Activated CD4-positive, alpha-beta T cell treated with anti-CD3 and anti-CD28 coated beads, Interleukin-2, amount 10 ng/mL, durations not matched to agents 24 days and 14 days (primary cell): ENCODE measurements around the gene SH3GL2. TPM values are rescaled to one million over a fixed set of nuclear protein-coding genes. Genes with fewer than 3 reads are reported as not detected.

ENCODE experiments used
- DNase-seq: peaks from one replicate; pipeline ENCODE4 v3.0.0; 2022
- H3K27ac Mint-ChIP-seq: one replicate; pipeline ENCODE4 v1.8.0; 2022; ENCODE audit warnings: mild to moderate bottlenecking, mixed read lengths
- H3K27me3 Mint-ChIP-seq: one replicate; pipeline ENCODE4 v1.8.0; 2022; ENCODE audit warnings: mixed read lengths
- H3K36me3 Mint-ChIP-seq: one replicate; pipeline ENCODE4 v1.8.0; 2022; ENCODE audit warnings: low read depth, mild to moderate bottlenecking, mixed read lengths
- H3K4me1 Mint-ChIP-seq: one replicate; pipeline ENCODE4 v1.8.0; 2021; ENCODE audit warnings: mixed read lengths
- H3K4me3 Mint-ChIP-seq: one replicate; pipeline ENCODE4 v1.8.0; 2022; ENCODE audit warnings: mild to moderate bottlenecking, moderate library complexity, mixed read lengths
- H3K9me3 Mint-ChIP-seq: one replicate; pipeline ENCODE4 v1.8.0; 2021; ENCODE audit warnings: mixed read lengths
- intact Hi-C: fragments of 100-400 bp; cut with micrococcal nuclease; formaldehyde crosslinking; loops from one replicate; pipeline ENCODE4 v1.15.1; 2023
- total RNA-seq: library from RNA; stranded (reverse); gene quantifications from 2 replicates; pipeline ENCODE4 v1.2.3, GENCODE V29; 2022

The SH3GL2 gene
- total RNA-seq, 1 donor from 2014 or later, result not detected

GRCh38 chr9:17588395-17588794 is 9.5 kb downstream of the SH3GL2 start:
- H3K27ac Mint-ChIP-seq, result no peak overlapping the region
- no peaks in the 10 kb centered on the region for H3K36me3 Mint-ChIP-seq
- no peaks in the 10 kb centered on the region for H3K4me1 Mint-ChIP-seq
- H3K9me3 Mint-ChIP-seq, result no peaks in the 10 kb centered on the region
- no peak overlapping the region for H3K4me3 Mint-ChIP-seq
- intact Hi-C loops, result no loop called here
- no peaks in the 10 kb centered on the region for H3K27me3 Mint-ChIP-seq
- DNase-seq, result no peak

GRCh38 chr9:17588941-17589340 is 10.1 kb downstream of the SH3GL2 start:
- Mint-ChIP-seq H3K27me3 (no peaks in the 10 kb centered on the region), H3K27ac (no peak overlapping the region), H3K4me3 (no peak overlapping the region), H3K4me1 (no peaks in the 10 kb centered on the region), H3K36me3 (no peaks in the 10 kb centered on the region), H3K9me3 (no peaks in the 10 kb centered on the region)
- DNase-seq, result no peak
- intact Hi-C loops, result no loop called here

GRCh38 chr9:17589771-17590170 is 10.9 kb downstream of the SH3GL2 start:
- DNase-seq, result no peak
- Mint-ChIP-seq H3K4me1 (no peaks in the 10 kb centered on the region), H3K36me3 (no peaks in the 10 kb centered on the region), H3K9me3 (no peaks in the 10 kb centered on the region), H3K27me3 (no peaks in the 10 kb centered on the region), H3K4me3 (no peak overlapping the region), H3K27ac (no peak overlapping the region)
- intact Hi-C loops, result no loop called here

- H3K4me3 Mint-ChIP-seq, result no peak overlapping the region
- H3K27me3 Mint-ChIP-seq, result no peaks in the 10 kb centered on the region
- no peaks in the 10 kb centered on the region for H3K36me3 Mint-ChIP-seq
Measured at GRCh38 chr9:17594961-17595360, 16.1 kb downstream of the SH3GL2 start.

GRCh38 chr9:17597977-17598376 is 19.1 kb downstream of the SH3GL2 start:
- no peak for DNase-seq
- intact Hi-C loops, result no loop called here
- H3K27ac Mint-ChIP-seq, result no peak overlapping the region
- no peaks in the 10 kb centered on the region for H3K9me3 Mint-ChIP-seq
- H3K4me3 Mint-ChIP-seq, result no peak overlapping the region
- no peaks in the 10 kb centered on the region for H3K27me3 Mint-ChIP-seq
- H3K4me1 Mint-ChIP-seq, result no peaks in the 10 kb centered on the region
- H3K36me3 Mint-ChIP-seq, result no peaks in the 10 kb centered on the region

More at GRCh38 chr9:17594961-17595360, 16.1 kb downstream of the SH3GL2 start:
- no peaks in the 10 kb centered on the region for H3K4me1 Mint-ChIP-seq
- no peak overlapping the region for H3K27ac Mint-ChIP-seq
- intact Hi-C loops, result no loop called here
- no peak for DNase-seq
- H3K9me3 Mint-ChIP-seq, result no peaks in the 10 kb centered on the region

- no peak overlapping the region for H3K27ac Mint-ChIP-seq
- no peaks in the 10 kb centered on the region for H3K4me1 Mint-ChIP-seq
- no peaks in the 10 kb centered on the region for H3K36me3 Mint-ChIP-seq
- DNase-seq, result no peak
- intact Hi-C loops, result no loop called here
- H3K9me3 Mint-ChIP-seq, result no peaks in the 10 kb centered on the region
- no peaks in the 10 kb centered on the region for H3K27me3 Mint-ChIP-seq
- H3K4me3 Mint-ChIP-seq, result no peak overlapping the region
Measured at GRCh38 chr9:17600962-17601593, 22.2 kb downstream of the SH3GL2 start.

- Mint-ChIP-seq H3K9me3 (no peaks in the 10 kb centered on the region), H3K36me3 (no peaks in the 10 kb centered on the region), H3K4me1 (no peaks in the 10 kb centered on the region), H3K4me3 (no peak overlapping the region), H3K27ac (no peak overlapping the region), H3K27me3 (no peaks in the 10 kb centered on the region)
- DNase-seq, result no peak
- intact Hi-C loops, result no loop called here
Measured at GRCh38 chr9:17604556-17604955, 25.7 kb downstream of the SH3GL2 start.

- Mint-ChIP-seq H3K9me3 (no peaks in the 10 kb centered on the region), H3K4me1 (no peaks in the 10 kb centered on the region), H3K4me3 (no peak overlapping the region), H3K27me3 (no peaks in the 10 kb centered on the region), H3K27ac (no peak overlapping the region), H3K36me3 (no peaks in the 10 kb centered on the region)
- DNase-seq, result no peak
- intact Hi-C loops, result no loop called here
Measured at GRCh38 chr9:17609312-17610005, 30.6 kb downstream of the SH3GL2 start.

GRCh38 chr9:17611342-17611741 is 32.5 kb downstream of the SH3GL2 start:
- no peaks in the 10 kb centered on the region for H3K9me3 Mint-ChIP-seq
- no peaks in the 10 kb centered on the region for H3K4me1 Mint-ChIP-seq
- no peak for DNase-seq
- no peaks in the 10 kb centered on the region for H3K36me3 Mint-ChIP-seq
- no peak overlapping the region for H3K4me3 Mint-ChIP-seq
- H3K27ac Mint-ChIP-seq, result no peak overlapping the region
- H3K27me3 Mint-ChIP-seq, result no peaks in the 10 kb centered on the region
- intact Hi-C loops, result no loop called here

GRCh38 chr9:17611917-17612316 is 33.1 kb downstream of the SH3GL2 start:
- Mint-ChIP-seq H3K27ac (no peak overlapping the region), H3K4me1 (no peaks in the 10 kb centered on the region), H3K4me3 (no peak overlapping the region), H3K36me3 (no peaks in the 10 kb centered on the region), H3K27me3 (no peaks in the 10 kb centered on the region), H3K9me3 (no peaks in the 10 kb centered on the region)
- no peak for DNase-seq
- intact Hi-C loops, result no loop called here

GRCh38 chr9:17613758-17614157 is 34.9 kb downstream of the SH3GL2 start:
- Mint-ChIP-seq H3K4me1 (no peaks in the 10 kb centered on the region), H3K27me3 (no peaks in the 10 kb centered on the region), H3K36me3 (no peaks in the 10 kb centered on the region), H3K9me3 (no peaks in the 10 kb centered on the region), H3K4me3 (no peak overlapping the region), H3K27ac (no peak overlapping the region)
- intact Hi-C loops, result no loop called here
- no peak for DNase-seq

GRCh38 chr9:17614250-17614649 is 35.4 kb downstream of the SH3GL2 start:
- no peak for DNase-seq
- intact Hi-C loops, result no loop called here
- Mint-ChIP-seq H3K27ac (no peak overlapping the region), H3K4me1 (no peaks in the 10 kb centered on the region), H3K36me3 (no peaks in the 10 kb centered on the region), H3K4me3 (no peak overlapping the region), H3K9me3 (no peaks in the 10 kb centered on the region), H3K27me3 (no peaks in the 10 kb centered on the region)

- H3K9me3 Mint-ChIP-seq, result no peaks in the 10 kb centered on the region
- H3K36me3 Mint-ChIP-seq, result no peaks in the 10 kb centered on the region
- no peak overlapping the region for H3K4me3 Mint-ChIP-seq
- H3K27ac Mint-ChIP-seq, result no peak overlapping the region
- no peaks in the 10 kb centered on the region for H3K4me1 Mint-ChIP-seq
- no peaks in the 10 kb centered on the region for H3K27me3 Mint-ChIP-seq
- intact Hi-C loops, result no loop called here
- DNase-seq, result no peak
Measured at GRCh38 chr9:17614903-17615302, 36.0 kb downstream of the SH3GL2 start.

- intact Hi-C loops, result no loop called here
- no peak overlapping the region for H3K4me3 Mint-ChIP-seq
- H3K4me1 Mint-ChIP-seq, result no peaks in the 10 kb centered on the region
- peaks cover 4% of the 10 kb centered on the region for H3K9me3 Mint-ChIP-seq
- no peak overlapping the region for H3K27ac Mint-ChIP-seq
- DNase-seq, result no peak
- no peaks in the 10 kb centered on the region for H3K36me3 Mint-ChIP-seq
- no peaks in the 10 kb centered on the region for H3K27me3 Mint-ChIP-seq
Measured at GRCh38 chr9:17622141-17622540, 43.3 kb downstream of the SH3GL2 start.

GRCh38 chr9:17622749-17623148 is 43.9 kb downstream of the SH3GL2 start:
- H3K36me3 Mint-ChIP-seq, result no peaks in the 10 kb centered on the region
- intact Hi-C loops, result no loop called here
- H3K4me3 Mint-ChIP-seq, result no peak overlapping the region
- no peaks in the 10 kb centered on the region for H3K27me3 Mint-ChIP-seq
- DNase-seq, result no peak
- H3K9me3 Mint-ChIP-seq, result peaks cover 4% of the 10 kb centered on the region
- no peaks in the 10 kb centered on the region for H3K4me1 Mint-ChIP-seq
- H3K27ac Mint-ChIP-seq, result no peak overlapping the region
